ENCODE measurements around the gene CYB561A3. TPM values are rescaled to one million over a fixed set of nuclear protein-coding genes. Genes with fewer than 3 reads are reported as not detected.
A peak's percentile ranks its signal among the peaks of the same experiment; 100 is the strongest.

The CYB561A3 gene
- total and polyA plus RNA-seq, 2 of the 13 experiments (the other 11 are each of a cell fraction or from before 2014, with no cell fraction given): 11.4 to 14.9 TPM

- TF ChIP-seq ZBTB4 (CRISPR knock-in tag; IDR thresholded peaks at IDR 0.05; ENCODE audit: borderline replicate concordance) (peak; percentile 41; the same call in 1 of the 2 replicates), DZIP1 (CRISPR knock-in tag; IDR thresholded peaks at IDR 0.05) (peak; percentile 81; the same call in 1 of the 2 replicates), SMAD1 (CRISPR knock-in tag; IDR thresholded peaks at IDR 0.05; ENCODE audit: borderline replicate concordance, low read depth) (peak; percentile 72; the same call in 1 of the 2 replicates), THAP8 (CRISPR knock-in tag; IDR thresholded peaks at IDR 0.05; ENCODE audit: borderline replicate concordance) (peak; percentile 77; the same call in 1 of the 2 replicates), IKZF1 (IDR thresholded peaks at IDR 0.05) (no peak), ZNF281 (CRISPR knock-in tag; IDR thresholded peaks at IDR 0.05; ENCODE audit: borderline replicate concordance) (peak; percentile 72; the same call in 1 of the 2 replicates), YEATS2 (CRISPR knock-in tag; IDR thresholded peaks at IDR 0.05; ENCODE audit: borderline replicate concordance) (peak; percentile 99), MLX (CRISPR knock-in tag; IDR thresholded peaks at IDR 0.05) (peak; percentile 26; the same call in 1 of the 2 replicates), CAMTA2 (CRISPR knock-in tag; IDR thresholded peaks at IDR 0.05; ENCODE audit: borderline replicate concordance) (no peak; the same call in 1 of the 2 replicates), EED (CRISPR knock-in tag; IDR thresholded peaks at IDR 0.05) (no peak), NAIF1 (CRISPR knock-in tag; IDR thresholded peaks at IDR 0.05; ENCODE audit: borderline replicate concordance) (no peak; the same call in 1 of the 2 replicates), ZBTB1 (CRISPR knock-in tag; IDR thresholded peaks at IDR 0.05; ENCODE audit: borderline replicate concordance) (no peak), TFAP4 (IDR thresholded peaks at IDR 0.05; ENCODE audit: borderline replicate concordance, low read depth) (peak; percentile 82; the same call in 1 of the 2 replicates), MNT (IDR thresholded peaks at IDR 0.05) (peak; percentile 36)
These were observed 28.7 kb downstream of the CYB561A3 start, which contains the start of the genes DDB1 and TKFC (continued) for GRCh38 chr11:61332797-61333549.

All from HepG2 (cell line).